ENCODE results near the gene ADCY2.

DNA sequence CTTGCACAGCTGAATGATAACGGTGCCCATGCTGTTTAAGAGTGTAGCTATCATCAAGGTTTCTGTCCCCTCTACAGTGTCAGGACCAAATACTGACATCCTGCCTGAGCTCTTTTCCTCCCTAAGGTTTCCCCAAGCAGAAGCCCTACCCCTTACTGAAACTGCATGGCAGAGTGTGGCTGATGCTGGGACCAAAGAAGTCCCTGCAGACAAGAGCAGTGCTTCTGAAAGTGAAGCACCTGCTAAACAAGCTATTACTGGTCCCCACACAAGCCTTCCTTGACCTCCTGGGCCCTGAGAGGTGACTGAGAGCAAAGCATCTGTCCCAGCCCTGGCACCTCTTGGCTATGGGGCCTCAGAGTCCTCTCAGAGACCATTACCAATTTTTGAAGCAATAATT lies 398.9 kb downstream of the ADCY2 start:
- TF ChIP-seq RAD51 (IDR thresholded peaks at IDR 0.05; ENCODE audit: borderline replicate concordance, low read depth), result no peak
- TF ChIP-seq, protein P1, sequence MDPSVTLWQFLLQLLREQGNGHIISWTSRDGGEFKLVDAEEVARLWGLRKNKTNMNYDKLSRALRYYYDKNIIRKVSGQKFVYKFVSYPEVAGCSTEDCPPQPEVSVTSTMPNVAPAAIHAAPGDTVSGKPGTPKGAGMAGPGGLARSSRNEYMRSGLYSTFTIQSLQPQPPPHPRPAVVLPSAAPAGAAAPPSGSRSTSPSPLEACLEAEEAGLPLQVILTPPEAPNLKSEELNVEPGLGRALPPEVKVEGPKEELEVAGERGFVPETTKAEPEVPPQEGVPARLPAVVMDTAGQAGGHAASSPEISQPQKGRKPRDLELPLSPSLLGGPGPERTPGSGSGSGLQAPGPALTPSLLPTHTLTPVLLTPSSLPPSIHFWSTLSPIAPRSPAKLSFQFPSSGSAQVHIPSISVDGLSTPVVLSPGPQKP (CRISPR knock-in tag; IDR thresholded peaks at IDR 0.05), result no peak

Measured in K562 (cell line).